ELF-1 (cell line): ENCODE results near the gene SLC19A1.

ENCODE experiments used
- DNase-seq: peaks from one replicate; pipeline ENCODE4 v3.0.0-alpha.2; 2016; ENCODE audit warnings: low read depth, low spot score

SLC19A1 gene

GRCh38 chr21:45545236-45545570, 3.0 kb upstream of the SLC19A1 start:
- DNase-seq = no peak

- no peak for DNase-seq
These were observed 2.4 kb upstream of the SLC19A1 start for GRCh38 chr21:45544449-45545235.

GRCh38 chr21:45543710-45544448, 1.6 kb upstream of the SLC19A1 start:
- DNase-seq = peak; percentile 6

- DNase-seq = no peak
These were observed 1.1 kb upstream of the SLC19A1 start for GRCh38 chr21:45543371-45543709.

- DNase-seq = peak; percentile 20
These were observed 579 bp upstream of the SLC19A1 start for GRCh38 chr21:45542667-45543370.

GRCh38 chr21:45541221-45542039, 810 bp downstream of the SLC19A1 start:
- peak; percentile 8 for DNase-seq

GRCh38 chr21:45540601-45540970, 1.7 kb downstream of the SLC19A1 start:
- no peak for DNase-seq

- DNase-seq = no peak
These were observed 2.2 kb downstream of the SLC19A1 start for GRCh38 chr21:45539796-45540600.

- DNase-seq = no peak
These were observed 3.0 kb downstream of the SLC19A1 start for GRCh38 chr21:45539046-45539795.

GRCh38 chr21:45538381-45539045, 3.7 kb downstream of the SLC19A1 start:
- DNase-seq = no peak

- no peak for DNase-seq
These were observed 4.4 kb downstream of the SLC19A1 start for GRCh38 chr21:45537746-45538291.

- DNase-seq = no peak
These were observed 5.0 kb downstream of the SLC19A1 start for GRCh38 chr21:45537111-45537745.

- no peak for DNase-seq
These were observed 5.7 kb downstream of the SLC19A1 start for GRCh38 chr21:45536301-45537081.

- DNase-seq = no peak
These were observed 6.7 kb downstream of the SLC19A1 start for GRCh38 chr21:45535341-45536081.

- no peak for DNase-seq
These were observed 7.5 kb downstream of the SLC19A1 start for GRCh38 chr21:45534636-45535331.

GRCh38 chr21:45533846-45534635, 8.2 kb downstream of the SLC19A1 start:
- DNase-seq = no peak
